GM12873 (cell line): ENCODE measurements around the gene TEF.

Experiments
- TF ChIP-seq, protein P1 (sequence below): IDR thresholded peaks from 2 replicates; pipeline ENCODE4 v1.5.1; 2012; ENCODE audit warnings: low read depth, mild to moderate bottlenecking, moderate library complexity, low read length, control low read depth; ENCODE audit not compliant: insufficient read depth; ENCODE audit errors: missing control alignments

The TEF gene

GRCh38 chr22:41339823-41340222 lies 41.9 kb upstream of the TEF start:
- TF ChIP-seq, protein P1, sequence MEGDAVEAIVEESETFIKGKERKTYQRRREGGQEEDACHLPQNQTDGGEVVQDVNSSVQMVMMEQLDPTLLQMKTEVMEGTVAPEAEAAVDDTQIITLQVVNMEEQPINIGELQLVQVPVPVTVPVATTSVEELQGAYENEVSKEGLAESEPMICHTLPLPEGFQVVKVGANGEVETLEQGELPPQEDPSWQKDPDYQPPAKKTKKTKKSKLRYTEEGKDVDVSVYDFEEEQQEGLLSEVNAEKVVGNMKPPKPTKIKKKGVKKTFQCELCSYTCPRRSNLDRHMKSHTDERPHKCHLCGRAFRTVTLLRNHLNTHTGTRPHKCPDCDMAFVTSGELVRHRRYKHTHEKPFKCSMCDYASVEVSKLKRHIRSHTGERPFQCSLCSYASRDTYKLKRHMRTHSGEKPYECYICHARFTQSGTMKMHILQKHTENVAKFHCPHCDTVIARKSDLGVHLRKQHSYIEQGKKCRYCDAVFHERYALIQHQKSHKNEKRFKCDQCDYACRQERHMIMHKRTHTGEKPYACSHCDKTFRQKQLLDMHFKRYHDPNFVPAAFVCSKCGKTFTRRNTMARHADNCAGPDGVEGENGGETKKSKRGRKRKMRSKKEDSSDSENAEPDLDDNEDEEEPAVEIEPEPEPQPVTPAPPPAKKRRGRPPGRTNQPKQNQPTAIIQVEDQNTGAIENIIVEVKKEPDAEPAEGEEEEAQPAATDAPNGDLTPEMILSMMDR, result no peak

DNA sequence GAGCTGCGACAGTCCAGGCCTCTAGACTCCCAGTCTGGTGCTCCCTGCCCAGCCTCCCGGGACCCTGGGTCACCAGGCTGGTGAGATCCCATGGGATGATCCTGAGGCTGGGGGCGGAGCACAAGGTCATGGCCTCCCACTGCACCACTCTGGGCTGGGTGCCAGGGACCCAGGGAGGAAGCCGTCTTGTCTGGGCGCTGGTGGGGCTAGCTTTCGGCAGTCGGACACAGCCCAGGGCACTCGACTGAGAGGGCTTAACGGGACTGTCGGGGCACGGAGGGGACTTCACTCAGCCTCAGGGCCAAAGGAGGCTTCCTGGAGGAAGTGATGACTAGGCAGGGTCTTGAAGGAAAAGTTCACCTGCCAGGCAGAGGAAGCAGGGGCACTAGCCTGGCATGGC lies 41.4 kb upstream of the TEF start:
- TF ChIP-seq, protein P1, result no peak

GRCh38 chr22:41341012-41341411 lies 40.7 kb upstream of the TEF start:
- TF ChIP-seq, protein P1, result no peak

DNA sequence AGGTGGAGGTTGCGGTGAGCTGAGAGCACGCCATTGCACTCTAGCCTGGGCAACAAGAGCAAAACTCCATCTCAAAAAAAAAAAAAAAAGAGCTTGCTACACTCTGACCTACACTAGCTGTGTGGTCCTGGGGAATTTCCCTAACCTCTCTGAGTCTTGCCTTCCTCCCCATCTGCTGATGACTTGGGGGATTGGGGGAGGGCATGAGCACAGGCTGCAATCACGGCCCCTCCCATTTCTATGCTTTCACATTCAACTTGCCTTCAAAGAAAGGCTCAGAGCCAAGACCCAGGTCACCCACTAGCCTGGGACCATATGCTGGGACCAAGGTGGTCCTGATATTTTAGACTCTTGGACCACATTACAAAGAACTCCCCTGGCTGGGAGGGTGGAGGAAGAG lies 39.8 kb upstream of the TEF start:
- TF ChIP-seq, protein P1, result no peak

GRCh38 chr22:41343300-41343699 lies 38.4 kb upstream of the TEF start:
- TF ChIP-seq, protein P1, result no peak

GRCh38 chr22:41343717-41344116 lies 38.0 kb upstream of the TEF start:
- TF ChIP-seq, protein P1, result no peak

DNA sequence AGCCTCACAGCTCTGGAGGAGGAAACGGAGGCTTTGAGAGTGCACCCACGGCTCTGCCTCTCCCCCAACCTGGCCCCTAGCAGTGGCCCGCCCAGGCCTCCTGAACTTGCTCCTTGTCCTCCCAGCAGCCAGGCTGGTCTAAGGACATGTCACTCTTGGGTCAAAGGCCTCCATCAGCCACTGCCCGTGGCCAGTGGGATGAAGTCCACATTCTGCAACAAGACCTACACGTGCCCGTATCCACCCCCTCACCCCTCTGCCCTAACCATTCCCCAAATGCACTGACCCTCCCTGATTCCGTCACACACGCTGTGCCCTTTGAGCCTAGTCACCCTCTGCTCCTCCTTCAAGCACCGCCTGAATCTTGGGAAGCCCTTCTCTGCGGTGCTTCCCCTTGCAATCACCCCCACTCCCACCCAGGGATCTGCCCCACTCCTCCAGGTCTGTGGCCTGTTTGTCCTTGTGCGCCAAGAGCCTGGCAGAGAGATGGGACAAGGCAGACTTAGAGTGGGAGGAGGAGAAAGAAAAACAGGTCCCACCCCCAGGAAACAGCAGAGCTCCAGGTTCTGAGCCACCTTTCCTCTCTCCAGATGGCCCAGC lies 37.5 kb upstream of the TEF start:
- TF ChIP-seq, protein P1, result no peak

DNA sequence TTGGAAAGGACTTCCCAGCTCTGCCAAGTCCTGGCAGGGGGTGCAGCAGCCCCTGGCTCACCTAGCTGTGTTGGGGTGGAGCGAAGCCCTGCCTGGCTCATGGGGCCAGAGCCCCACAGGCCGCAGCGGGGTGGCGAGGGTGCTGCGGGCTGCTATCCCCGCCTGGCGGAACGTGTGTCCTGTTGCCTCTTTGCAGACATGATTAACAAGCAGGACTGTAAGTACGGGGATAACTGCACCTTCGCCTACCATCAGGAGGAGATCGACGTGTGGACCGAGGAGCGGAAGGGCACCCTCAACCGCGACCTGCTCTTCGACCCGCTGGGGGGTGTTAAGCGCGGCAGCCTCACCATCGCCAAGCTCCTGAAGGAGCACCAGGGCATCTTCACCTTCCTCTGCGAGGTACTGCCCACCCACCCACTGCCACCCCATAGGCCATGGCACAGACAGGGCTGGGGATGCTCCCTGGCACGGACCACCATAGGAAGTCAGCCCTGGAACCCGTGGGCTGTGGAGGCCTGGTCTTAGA lies 35.9 kb upstream of the TEF start:
- TF ChIP-seq, protein P1, result no peak
